Prostate gland (tissue), 2 donors: Measurements from ENCODE around the gene MAGI2.

ENCODE experiments used
- CTCF ChIP-seq, 4 experiments: fragments of 200-600 bp in 2 of 4; fragments of 450-650 bp in 2 of 4; sonication (generic) in 2 of 4; IDR thresholded peaks; 1 replicate in 3 of 4; 2 replicates in 1 of 4; pipeline ENCODE4 v1.5.1; 2016 to 2019; ENCODE audit warnings: antibody characterized with exemption in 4 of 4, mild to moderate bottlenecking in 2 of 4, moderate library complexity in 2 of 4
- POLR2A ChIP-seq: fragments of 450-650 bp; IDR thresholded peaks from one replicate; pipeline ENCODE4 v1.6.1; 2016; ENCODE audit warnings: antibody characterized with exemption, mild to moderate bottlenecking
- POLR2AphosphoS5 ChIP-seq: sonication (generic); formaldehyde crosslinking; IDR thresholded peaks from one replicate; pipeline ENCODE4 v1.6.1; 2017; ENCODE audit warnings: antibody characterized with exemption

GRCh38 chr7:78248867-78249266 lies 1204.6 kb downstream of the MAGI2 start:
- TF ChIP-seq CTCF (IDR thresholded peaks at IDR 0.05) (no peak), POLR2A (no peak), POLR2AphosphoS5 (no peak)
